Lower leg skin (tissue), 3 donors: ENCODE measurements around the gene CEP83.

Source experiments
- CTCF ChIP-seq, 3 donors: fragments of 450-650 bp; IDR thresholded peaks; one replicate each; pipeline ENCODE4 v1.5.1; 2016; ENCODE audit warnings: antibody characterized with exemption in 3 of 3, mild to moderate bottlenecking in 3 of 3, moderate library complexity in 2 of 3
- POLR2A ChIP-seq, 2 donors: fragments of 450-650 bp; IDR thresholded peaks; one replicate each; pipeline ENCODE4 v1.6.1; 2016 to 2017; ENCODE audit warnings: antibody characterized with exemption in 2 of 2, mild to moderate bottlenecking in 1 of 2, moderate library complexity in 1 of 2

- TF ChIP-seq POLR2A (IDR thresholded peaks at IDR 0.05) (no peak), CTCF (IDR thresholded peaks at IDR 0.05) (no peak)
Observed at GRCh38 chr12:94260717-94261116, 198.9 kb downstream of the CEP83 start.
